Measurements from ENCODE around the gene KLHL25.

DNA sequence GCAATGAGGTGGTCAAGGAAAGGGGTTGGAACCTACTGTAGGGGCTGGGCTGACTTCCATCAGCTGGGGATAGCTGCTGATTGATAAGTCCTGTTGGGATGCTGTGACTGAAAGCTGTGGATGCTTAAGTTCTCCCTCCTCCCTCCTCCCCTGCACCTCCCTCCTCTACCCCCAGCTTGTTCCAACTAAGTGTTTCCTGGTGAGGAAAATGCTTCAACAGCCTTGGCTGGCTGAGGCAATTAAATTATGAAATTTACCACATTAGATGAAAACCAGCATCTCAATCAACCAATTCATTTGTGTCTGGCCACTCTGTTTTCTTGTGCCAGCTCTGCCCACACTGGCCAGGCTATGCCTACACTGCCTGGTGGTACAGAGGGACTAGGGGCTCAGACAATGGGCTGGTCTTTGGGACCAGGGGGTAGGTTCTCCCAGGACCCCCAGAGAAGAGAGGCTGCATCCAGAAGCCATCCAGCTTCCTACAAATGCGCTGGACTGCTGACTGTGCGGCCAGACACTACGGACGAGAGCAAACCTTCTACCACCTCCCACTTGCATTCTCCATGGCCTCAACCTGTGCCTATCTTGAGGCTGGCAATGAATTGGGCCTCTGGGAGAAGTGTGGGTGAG lies 2.5 kb downstream of the KLHL25 start:
- TF ChIP-seq, protein P1, sequence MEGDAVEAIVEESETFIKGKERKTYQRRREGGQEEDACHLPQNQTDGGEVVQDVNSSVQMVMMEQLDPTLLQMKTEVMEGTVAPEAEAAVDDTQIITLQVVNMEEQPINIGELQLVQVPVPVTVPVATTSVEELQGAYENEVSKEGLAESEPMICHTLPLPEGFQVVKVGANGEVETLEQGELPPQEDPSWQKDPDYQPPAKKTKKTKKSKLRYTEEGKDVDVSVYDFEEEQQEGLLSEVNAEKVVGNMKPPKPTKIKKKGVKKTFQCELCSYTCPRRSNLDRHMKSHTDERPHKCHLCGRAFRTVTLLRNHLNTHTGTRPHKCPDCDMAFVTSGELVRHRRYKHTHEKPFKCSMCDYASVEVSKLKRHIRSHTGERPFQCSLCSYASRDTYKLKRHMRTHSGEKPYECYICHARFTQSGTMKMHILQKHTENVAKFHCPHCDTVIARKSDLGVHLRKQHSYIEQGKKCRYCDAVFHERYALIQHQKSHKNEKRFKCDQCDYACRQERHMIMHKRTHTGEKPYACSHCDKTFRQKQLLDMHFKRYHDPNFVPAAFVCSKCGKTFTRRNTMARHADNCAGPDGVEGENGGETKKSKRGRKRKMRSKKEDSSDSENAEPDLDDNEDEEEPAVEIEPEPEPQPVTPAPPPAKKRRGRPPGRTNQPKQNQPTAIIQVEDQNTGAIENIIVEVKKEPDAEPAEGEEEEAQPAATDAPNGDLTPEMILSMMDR (IDR thresholded peaks at IDR 0.05; ENCODE audit: borderline replicate concordance, extremely low read depth, low read length, poor library complexity, severe bottlenecking) = no peak
- no peak for TF ChIP-seq EZH2 (IDR thresholded peaks at IDR 0.05; ENCODE audit: borderline replicate concordance, low read depth, low read length, severe bottlenecking)
